ENCODE measurements around the gene MBD5. TPM values are rescaled to one million over a fixed set of nuclear protein-coding genes. Genes with fewer than 3 reads are reported as not detected.

MBD5 gene
- total RNA-seq, 1 experiment from 2014 or later = 33.7 TPM

DNA sequence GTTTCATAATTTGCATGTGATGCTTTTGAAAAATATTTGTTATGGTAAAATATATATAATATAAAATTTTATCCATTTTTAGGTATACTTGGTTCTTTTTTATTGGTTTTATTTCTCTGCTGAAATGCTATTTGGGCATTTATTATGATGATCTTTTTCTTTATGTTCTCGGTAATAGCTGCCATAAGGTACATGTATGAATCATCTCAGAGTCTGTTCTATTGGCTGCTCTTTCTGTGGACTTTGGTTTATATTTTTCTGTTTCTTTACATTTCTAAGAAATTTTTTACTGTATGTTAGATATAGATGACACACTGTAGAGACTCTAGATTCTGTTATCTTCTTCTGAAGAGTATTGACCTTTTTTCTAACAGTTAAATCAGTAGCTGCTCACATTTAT is 219.9 kb downstream of the MBD5 start:
- DNase-seq (ENCODE audit: low spot score) (no peak), ATAC-seq (no peak)
- Mint-ChIP-seq H3K4me1 (no peaks in the 10 kb centered on the region), H3K4me3 (no peak overlapping the region), H3K36me3 (peaks cover 42% of the 10 kb centered on the region), H3K9me3 (peaks cover 39% of the 10 kb centered on the region), H3K27me3 (ENCODE audit: low read depth) (no peaks in the 10 kb centered on the region), H3K27ac (no peak overlapping the region)
- ChIA-PET CTCF (no interaction called here), POLR2A (no interaction called here)
- no peak for TF ChIP-seq EMX1 (CRISPR knock-in tag; IDR thresholded peaks at IDR 0.05)
- TF ChIP-seq STAT6 (CRISPR knock-in tag; conservative IDR thresholded peaks at IDR 0.05; ENCODE audit: low read depth) = no peak
- no peak for TF ChIP-seq NFATC4 (CRISPR knock-in tag; IDR thresholded peaks at IDR 0.05)
- no peak for TF ChIP-seq ZNF396 (CRISPR knock-in tag; IDR thresholded peaks at IDR 0.05; ENCODE audit: borderline replicate concordance)
- TF ChIP-seq SMAD4 (CRISPR knock-in tag; IDR thresholded peaks at IDR 0.05) = no peak
- no peak for TF ChIP-seq TCF7 (CRISPR knock-in tag; IDR thresholded peaks at IDR 0.05; ENCODE audit: low read depth)
- TF ChIP-seq NFE2L1 (CRISPR knock-in tag; IDR thresholded peaks at IDR 0.05) = no peak
- TF ChIP-seq, protein P1, sequence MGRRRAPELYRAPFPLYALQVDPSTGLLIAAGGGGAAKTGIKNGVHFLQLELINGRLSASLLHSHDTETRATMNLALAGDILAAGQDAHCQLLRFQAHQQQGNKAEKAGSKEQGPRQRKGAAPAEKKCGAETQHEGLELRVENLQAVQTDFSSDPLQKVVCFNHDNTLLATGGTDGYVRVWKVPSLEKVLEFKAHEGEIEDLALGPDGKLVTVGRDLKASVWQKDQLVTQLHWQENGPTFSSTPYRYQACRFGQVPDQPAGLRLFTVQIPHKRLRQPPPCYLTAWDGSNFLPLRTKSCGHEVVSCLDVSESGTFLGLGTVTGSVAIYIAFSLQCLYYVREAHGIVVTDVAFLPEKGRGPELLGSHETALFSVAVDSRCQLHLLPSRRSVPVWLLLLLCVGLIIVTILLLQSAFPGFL (CRISPR knock-in tag; IDR thresholded peaks at IDR 0.05; ENCODE audit: borderline replicate concordance) = no peak
- TF ChIP-seq ATF3 (CRISPR knock-in tag; conservative IDR thresholded peaks at IDR 0.05) = no peak
- no peak for TF ChIP-seq ATF1 (CRISPR knock-in tag; IDR thresholded peaks at IDR 0.05)
- no peak for TF ChIP-seq MXD4 (CRISPR knock-in tag; IDR thresholded peaks at IDR 0.05; ENCODE audit: borderline replicate concordance)
- TF ChIP-seq SP1 (CRISPR knock-in tag; conservative IDR thresholded peaks at IDR 0.05) = no peak
- TF ChIP-seq FOXK1 (CRISPR knock-in tag; IDR thresholded peaks at IDR 0.05) = no peak
- no peak for TF ChIP-seq RELA (CRISPR knock-in tag; IDR thresholded peaks at IDR 0.05; ENCODE audit: borderline replicate concordance)

DNA sequence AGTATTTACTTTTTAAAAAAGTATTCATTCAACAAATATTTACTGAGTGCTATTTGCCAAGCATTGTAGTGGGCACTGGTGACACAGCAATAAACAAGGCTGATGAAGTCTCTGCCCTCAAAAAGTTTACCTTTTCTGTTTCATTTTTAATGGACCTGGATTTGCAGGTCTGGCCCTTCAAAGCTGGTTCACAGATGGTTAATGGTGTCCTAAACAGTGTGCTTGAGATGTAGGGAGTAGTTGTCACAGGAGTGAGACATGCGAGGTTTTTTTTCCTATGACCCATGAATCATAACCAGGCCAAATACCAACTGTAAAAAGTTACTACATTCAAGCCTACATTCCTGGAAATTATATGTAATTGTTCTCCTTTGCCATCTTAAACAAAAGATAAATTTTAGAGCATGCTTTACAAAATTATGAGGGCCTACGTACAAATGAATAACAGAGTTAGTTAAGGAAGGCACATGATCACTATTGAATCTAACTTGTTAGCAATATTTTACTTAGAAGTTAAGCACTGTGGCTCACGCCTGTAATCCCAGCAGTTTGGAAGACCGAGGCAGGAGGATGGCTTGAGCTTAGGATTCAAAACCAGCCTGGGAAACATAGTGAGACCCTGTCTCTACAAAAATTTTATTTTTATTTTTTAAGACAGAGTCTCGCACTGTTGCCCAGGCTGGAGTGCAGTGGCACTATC is 223.9 kb downstream of the MBD5 start:
- ATAC-seq (no peak), DNase-seq (ENCODE audit: low spot score) (no peak)
- CTCF ChIA-PET = interaction anchor here (1.4 kb wide), 1 partner anchor 264 kb away, joined by 4 read pairs; no protein-coding TSS in a partner anchor
- POLR2A ChIA-PET = no interaction called here
- H3K27ac Mint-ChIP-seq = no peak overlapping the region
- H3K36me3 Mint-ChIP-seq = peaks cover 14% of the 10 kb centered on the region
- no peak overlapping the region for H3K4me3 Mint-ChIP-seq
- H3K4me1 Mint-ChIP-seq = no peaks in the 10 kb centered on the region
- peaks cover 16% of the 10 kb centered on the region for H3K9me3 Mint-ChIP-seq
- no peaks in the 10 kb centered on the region for H3K27me3 Mint-ChIP-seq (ENCODE audit: low read depth)
- TF ChIP-seq IRF2 (CRISPR knock-in tag; IDR thresholded peaks at IDR 0.05; ENCODE audit: borderline replicate concordance, low read depth) = no peak
- TF ChIP-seq ZNF671 (CRISPR knock-in tag; IDR thresholded peaks at IDR 0.05) = no peak
- no peak for TF ChIP-seq FOXJ3 (CRISPR knock-in tag; IDR thresholded peaks at IDR 0.05; ENCODE audit: borderline replicate concordance)
- no peak for TF ChIP-seq ETV6 (CRISPR knock-in tag; IDR thresholded peaks at IDR 0.05)
- TF ChIP-seq, protein P2, sequence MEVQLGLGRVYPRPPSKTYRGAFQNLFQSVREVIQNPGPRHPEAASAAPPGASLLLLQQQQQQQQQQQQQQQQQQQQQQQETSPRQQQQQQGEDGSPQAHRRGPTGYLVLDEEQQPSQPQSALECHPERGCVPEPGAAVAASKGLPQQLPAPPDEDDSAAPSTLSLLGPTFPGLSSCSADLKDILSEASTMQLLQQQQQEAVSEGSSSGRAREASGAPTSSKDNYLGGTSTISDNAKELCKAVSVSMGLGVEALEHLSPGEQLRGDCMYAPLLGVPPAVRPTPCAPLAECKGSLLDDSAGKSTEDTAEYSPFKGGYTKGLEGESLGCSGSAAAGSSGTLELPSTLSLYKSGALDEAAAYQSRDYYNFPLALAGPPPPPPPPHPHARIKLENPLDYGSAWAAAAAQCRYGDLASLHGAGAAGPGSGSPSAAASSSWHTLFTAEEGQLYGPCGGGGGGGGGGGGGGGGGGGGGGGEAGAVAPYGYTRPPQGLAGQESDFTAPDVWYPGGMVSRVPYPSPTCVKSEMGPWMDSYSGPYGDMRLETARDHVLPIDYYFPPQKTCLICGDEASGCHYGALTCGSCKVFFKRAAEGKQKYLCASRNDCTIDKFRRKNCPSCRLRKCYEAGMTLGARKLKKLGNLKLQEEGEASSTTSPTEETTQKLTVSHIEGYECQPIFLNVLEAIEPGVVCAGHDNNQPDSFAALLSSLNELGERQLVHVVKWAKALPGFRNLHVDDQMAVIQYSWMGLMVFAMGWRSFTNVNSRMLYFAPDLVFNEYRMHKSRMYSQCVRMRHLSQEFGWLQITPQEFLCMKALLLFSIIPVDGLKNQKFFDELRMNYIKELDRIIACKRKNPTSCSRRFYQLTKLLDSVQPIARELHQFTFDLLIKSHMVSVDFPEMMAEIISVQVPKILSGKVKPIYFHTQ (CRISPR knock-in tag; IDR thresholded peaks at IDR 0.05) = no peak
- no peak for TF ChIP-seq EMX1 (CRISPR knock-in tag; IDR thresholded peaks at IDR 0.05)
- TF ChIP-seq ZNF263 (CRISPR knock-in tag; IDR thresholded peaks at IDR 0.05; ENCODE audit: low read depth) = no peak
- TF ChIP-seq ATF6 (CRISPR knock-in tag; IDR thresholded peaks at IDR 0.05) = no peak
- no peak for TF ChIP-seq FOXP4 (CRISPR knock-in tag; IDR thresholded peaks at IDR 0.05)
- no peak for TF ChIP-seq OVOL2 (CRISPR knock-in tag; IDR thresholded peaks at IDR 0.05; ENCODE audit: borderline replicate concordance)
- TF ChIP-seq NR1H2 (CRISPR knock-in tag; IDR thresholded peaks at IDR 0.05) = no peak
- TF ChIP-seq ZNF317 (CRISPR knock-in tag; IDR thresholded peaks at IDR 0.05; ENCODE audit: borderline replicate concordance, low read depth) = no peak
- no peak for TF ChIP-seq KAT7 (CRISPR knock-in tag; IDR thresholded peaks at IDR 0.05; ENCODE audit: borderline replicate concordance)
